GM10847 (cell line): ENCODE data around the gene SYNDIG1L.

ENCODE experiments used
- POLR2A ChIP-seq: IDR thresholded peaks from 2 replicates; pipeline ENCODE4 v1.6.1; 2011; ENCODE audit not compliant: insufficient read length; ENCODE audit errors: extremely low read depth

The SYNDIG1L gene

DNA sequence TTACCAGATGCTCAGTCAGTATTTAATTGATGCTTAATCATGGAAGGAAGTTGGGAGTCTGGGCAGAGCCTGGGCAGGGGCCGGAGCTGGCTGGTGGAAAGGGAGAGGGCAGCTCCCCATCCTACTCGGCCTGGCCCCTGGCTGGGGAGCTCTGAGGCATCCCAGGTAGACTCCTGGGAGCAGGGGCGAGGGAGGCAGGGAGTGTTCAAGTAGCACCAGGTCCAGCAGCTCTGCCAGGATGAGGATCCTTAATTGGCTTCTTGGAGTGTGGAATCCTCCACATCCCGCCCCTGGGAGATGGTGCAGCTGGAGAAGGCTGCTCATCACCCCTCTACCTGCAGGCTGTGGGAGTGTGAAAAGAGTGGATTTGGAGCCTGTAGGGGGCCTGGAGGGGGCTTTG lies 30.9 kb downstream of the SYNDIG1L start:
- no peak for TF ChIP-seq POLR2A

DNA sequence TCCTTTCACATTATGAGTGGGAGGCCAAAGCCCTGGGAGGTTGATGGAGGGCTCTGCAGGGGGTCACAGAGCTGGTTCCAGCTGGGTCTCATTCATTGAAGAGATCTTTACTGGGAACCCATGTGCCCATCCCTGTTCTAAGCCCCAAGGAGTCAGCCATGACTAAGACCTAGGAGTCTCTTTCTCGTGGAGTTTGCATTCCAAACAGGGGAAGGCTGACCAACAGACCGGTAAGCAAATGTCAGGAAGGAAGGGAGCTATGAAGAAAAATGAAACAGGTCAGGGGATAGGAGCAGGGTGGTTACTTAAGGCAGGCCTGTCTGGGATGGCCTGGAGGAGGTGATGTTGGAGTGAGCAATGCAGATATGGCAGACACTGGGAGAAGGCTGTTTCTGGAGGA lies 31.5 kb downstream of the SYNDIG1L start:
- TF ChIP-seq POLR2A: no peak

DNA sequence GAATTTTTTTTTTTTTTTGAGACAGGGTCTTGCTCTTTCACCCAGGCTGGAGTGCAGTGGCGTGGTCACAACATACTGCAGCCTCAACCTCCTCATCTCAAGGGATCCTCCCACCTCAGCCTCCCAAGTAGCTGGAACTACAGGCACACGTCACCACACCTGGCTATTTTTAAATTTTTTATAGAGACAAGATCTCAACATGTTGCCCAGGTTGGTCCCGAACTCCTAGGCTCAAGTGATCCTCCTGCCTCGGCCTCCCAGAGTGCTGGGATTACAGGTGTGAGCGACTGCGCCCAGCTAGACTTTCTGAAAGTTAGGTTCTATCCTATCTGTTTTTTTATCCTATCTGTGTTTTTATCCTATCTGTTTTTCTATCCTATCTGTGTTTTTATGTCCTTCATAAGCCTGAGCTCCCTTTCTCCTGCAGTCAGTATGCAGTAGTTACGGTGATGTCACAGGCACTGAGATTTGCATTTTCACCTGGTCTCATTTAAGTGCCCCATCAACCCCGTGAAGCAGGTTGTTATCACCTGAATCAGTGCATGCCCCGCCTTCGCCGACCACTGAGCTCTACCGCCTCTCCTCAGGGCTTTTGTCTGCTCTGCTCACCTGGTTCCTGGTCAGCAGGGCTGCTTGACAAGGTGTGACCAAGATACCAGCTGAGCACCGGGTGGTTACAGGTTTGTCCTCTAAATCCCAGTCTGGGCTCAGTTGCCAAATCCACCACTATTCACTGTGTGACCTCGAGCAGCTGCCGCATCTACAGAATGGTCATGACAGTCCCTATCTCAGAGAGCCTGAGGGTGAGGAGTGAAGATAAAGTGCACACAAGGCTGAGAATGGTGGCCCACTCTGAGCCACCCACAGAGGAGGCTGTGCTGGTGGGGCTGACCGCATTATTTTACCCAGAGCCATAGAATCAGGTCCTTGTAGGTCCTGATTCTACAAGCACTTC lies 33.1 kb downstream of the SYNDIG1L start:
- no peak for TF ChIP-seq POLR2A

DNA sequence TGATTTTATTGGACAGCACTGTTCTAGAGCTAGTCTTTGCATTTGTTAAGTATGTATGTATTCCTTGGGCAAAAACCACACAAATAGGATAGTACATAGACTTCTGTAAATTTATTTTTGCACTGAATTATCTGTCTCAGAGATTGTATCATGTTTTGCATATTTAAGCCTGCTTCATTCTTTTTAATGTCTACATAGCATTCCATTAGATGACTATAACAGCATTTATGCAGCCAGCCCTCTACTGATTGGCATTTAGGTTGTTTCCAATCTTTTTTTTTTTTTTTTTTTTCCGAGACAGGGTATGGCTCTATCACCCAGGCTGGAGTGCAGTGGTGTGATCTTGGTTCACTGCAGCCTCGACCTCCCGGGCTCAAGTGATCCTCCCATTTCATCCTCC lies 34.5 kb downstream of the SYNDIG1L start:
- no peak for TF ChIP-seq POLR2A

DNA sequence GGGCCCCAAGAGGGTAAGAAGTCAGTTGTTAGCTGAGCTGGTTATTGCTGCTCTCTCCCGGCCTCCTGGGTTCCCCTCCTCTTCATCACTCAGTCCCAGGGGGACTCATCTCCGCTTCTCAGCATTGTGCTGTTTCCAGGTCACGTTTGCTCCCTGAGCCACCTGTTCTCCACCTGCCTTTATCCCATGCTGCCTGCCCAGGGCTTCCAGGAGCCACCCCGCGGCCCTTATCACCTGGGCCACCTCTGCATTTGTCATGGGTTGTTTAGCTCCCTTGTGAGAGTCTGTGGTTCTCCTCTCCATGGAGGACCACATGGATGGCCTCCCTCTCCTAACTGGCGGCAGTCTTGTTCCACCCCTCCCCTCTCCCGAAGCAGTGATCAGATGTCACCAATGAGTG lies 36.0 kb downstream of the SYNDIG1L start:
- TF ChIP-seq POLR2A: no peak

DNA sequence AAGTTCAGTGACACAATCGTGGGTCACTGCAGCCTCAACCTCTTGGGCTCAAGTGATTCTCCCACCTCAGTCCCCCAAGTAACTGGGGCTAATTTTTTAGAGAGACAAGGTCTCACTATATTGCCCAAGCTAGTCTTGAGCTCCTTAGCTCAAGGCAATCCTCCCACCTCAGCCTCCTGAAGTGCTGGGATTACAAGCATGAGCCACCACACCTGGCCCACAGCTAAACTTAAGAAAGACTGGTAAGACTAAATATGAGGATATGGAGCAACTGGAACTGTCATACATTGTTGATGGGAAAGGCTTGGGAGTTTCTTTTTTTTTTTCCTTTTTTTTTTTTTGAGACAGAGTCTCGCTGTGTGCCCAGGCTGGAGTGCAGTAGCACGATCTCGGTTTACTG lies 43.8 kb downstream of the SYNDIG1L start:
- TF ChIP-seq POLR2A: no peak

DNA sequence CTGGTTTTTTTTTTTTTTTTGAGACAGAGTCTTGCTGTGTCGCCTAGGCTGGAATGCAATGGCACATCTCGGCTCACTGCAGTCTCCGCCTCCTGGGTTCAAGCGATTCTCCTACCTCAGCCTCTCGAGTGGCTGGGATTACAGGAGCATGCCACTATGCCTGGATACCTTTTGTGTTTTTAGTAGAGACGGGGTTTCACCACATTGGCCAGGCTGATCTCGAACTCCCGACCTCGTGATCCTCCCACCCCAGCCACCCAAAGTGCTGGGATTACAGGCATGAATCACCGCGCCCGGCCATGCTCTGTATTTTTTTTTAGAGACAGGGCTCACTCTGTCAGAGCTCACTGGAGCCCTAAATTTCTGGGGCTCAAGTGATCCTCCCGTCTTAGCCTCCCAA lies 45.2 kb downstream of the SYNDIG1L start:
- TF ChIP-seq POLR2A: no peak

DNA sequence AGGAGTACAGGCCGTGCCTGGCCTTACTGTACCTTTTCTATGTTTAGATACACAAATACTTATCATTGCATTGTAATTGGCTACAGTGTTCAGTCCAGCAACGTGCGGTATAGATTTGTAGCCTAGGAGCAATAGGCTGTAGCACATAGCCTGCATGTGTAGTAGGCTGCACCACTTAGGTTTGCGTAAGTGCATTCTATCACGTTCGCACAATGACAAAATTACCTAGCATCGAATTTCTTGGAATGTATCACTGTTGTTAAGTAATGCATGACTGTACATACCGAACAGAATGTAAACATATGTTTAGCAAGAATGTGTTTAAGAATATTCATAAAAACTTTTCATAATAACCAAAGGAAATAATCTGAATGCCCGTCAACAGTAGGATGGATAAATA lies 45.8 kb downstream of the SYNDIG1L start:
- no peak for TF ChIP-seq POLR2A

DNA sequence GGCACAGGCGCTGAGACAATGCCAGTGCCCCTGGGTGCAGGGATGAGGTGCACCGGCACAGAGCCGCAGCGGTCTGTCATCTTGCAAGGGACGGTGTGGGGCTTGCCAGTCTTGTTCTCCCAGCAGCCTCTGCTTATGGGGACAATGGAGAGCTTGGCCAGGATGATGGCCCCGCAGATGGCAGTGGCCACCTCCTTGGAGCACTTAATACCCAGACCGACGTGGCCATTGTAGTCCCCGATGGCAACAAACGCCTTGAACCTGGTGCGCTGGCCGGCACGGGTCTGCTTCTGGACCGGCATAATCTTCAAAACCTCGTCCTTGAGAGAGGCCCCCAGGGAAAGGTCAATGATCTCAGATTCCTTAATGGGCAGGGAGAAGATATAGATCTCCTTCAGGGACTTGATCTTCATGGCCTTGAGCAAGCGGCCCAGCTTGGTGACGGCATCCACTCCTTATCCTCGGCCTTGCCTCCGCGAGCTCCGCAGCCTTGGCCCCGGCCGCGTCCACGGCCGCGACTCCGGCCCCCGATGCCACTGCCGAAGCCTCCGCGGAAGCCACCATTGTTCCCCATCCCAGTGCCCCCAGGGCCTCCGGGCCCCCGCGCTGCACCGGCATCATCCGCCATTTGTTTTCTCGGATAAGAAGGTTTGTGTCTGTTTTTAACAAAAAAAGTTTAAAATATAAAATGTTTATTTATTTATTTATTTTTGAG lies 47.9 kb downstream of the SYNDIG1L start:
- TF ChIP-seq POLR2A: no peak

DNA sequence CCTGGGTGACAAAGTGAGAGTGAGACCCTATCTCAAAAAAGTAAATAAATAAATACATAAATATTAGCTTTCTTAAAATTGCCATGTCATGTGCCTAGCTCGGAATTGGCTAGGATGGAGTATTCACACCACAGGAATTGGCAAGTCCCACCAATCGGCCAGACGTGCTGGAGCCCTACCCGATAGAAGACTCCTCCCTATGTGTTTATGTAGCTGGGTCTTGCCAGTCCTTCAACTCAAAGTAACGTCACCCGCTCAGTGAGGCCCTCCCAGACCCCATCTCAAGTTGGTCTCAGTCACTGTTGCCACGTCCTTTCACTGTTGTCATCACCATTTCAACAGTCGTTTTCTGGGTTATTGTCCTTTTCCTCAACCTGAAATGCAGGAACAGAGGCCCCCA lies 57.6 kb downstream of the SYNDIG1L start:
- no peak for TF ChIP-seq POLR2A

DNA sequence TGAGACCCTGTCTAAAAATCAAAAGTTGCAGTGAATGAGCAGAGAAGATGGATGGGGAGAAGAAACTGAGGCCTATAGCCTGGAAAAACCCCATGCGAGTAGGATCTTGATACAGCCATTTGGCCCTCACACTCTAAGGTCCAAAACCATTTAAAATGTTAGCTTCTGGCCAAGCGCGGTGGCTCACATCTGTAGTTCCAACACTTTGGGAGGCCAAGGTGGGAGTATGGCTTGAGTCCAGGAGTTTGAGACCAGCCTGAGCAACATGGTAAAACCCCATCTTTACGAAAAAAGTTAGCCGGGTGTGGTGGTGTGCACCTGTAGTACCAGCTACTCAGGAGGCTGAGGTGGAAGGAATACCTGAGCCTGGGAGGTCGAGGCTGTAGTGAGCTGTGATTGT lies 58.0 kb downstream of the SYNDIG1L start:
- TF ChIP-seq POLR2A: no peak

DNA sequence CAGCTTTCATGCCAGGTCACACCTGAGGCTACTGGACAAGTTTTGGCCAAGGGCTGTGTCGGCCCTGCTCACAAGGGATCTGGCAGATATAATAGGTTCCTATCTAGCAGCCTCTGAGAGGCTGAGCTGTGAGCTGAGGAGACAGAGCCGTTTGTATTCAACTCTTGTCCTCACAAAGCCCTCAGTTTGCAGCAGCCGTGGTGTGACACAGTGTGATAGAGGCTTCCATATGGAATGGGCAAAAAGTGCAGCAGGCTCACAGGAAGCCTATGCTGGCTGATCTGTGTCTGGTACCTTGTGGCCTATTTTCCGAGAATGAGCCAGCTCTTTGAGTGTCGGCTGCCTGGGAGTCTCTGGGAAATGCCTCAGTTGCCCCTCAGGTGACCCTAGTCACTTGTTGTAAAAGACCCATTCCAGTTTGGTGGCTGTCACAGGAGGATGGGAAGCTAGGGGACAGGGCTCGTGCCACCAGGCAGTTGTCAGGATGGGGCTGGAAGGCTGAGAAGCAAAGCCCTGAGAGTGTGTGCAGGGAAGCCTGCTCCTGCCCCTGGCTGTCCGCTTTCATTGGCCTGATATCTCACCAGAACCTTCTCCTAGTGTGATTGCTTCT lies 61.6 kb downstream of the SYNDIG1L start:
- no peak for TF ChIP-seq POLR2A

DNA sequence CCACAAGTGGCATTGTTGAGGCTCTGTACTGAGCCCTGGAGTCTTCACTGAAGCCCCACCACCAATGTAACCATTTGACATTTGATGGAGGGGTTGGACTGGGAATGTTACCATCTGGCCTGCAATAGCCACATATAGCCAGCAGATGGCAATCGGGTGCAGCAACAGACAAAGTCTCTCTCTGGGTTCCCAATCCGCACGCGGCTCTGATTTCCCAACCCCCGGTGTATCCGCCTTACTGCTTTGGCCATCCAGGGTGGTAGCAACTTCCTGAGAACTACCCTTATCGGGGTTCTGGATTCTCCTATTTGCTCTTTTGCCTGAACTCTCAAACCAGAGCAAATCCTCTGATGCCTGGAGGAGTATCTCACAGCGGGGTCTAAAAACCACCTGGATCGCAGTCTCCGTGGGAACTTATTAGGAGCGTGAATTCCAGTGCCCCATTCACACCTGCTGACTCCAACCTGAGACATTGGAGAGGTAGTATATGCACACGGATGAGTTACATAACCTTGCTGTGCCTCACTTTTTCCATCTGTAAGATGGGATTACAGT lies 63.6 kb downstream of the SYNDIG1L start:
- TF ChIP-seq POLR2A: no peak

DNA sequence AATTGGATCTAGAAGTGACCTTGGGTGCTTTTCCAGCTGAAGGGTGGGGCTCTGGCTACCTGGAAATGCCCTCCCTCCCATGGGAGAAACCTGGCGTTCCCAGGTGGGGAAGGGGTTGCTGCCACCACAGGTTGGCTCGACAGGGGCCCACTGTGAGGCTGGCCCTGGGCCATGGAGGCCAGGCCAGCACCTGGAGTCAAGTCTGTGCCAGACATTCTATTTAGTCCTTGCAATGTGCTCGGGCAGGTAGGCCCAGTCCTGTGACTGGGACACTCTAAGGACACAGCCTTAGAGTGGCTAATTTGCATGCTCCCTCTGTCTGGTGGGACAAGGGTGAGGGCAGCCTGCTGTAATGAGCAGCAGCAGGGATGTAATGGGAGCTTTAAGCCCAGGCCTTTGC lies 65.8 kb downstream of the SYNDIG1L start:
- TF ChIP-seq POLR2A: no peak

DNA sequence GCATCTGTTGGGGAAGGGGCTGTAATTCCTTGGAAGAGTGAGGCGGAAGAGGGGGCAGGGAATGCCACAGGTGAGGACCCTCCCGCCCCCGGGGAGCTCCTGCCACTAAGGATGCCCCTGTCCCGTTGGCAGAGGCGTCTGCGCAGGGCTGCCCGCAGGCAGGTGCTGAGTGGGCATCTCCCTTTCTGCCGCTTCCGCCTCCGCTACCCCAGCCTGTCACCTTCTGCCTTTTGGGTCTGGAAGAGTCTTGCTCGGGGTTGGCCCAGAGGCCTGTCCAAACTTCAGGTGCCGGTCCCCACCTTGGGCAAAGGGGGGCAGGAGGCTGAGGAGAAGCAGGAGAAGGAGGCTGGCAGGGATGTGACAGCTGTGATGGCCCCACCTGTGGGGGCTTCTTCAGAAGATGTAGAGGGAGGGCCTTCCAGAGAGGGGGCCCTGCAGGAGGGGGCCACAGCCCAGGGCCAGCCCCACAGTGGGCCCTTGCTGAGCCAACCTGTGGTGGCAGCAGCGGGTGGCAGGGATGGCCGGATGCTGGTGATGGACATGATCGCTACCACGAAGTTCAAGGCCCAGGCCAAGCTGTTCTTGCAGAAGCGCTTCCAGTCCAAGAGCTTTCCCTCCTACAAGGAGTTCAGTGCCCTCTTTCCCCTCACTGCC lies 67.7 kb downstream of the SYNDIG1L start:
- no peak for TF ChIP-seq POLR2A
